ENCODE measurements around the gene PLK2.

The PLK2 gene

GRCh38 chr5:58404734-58405133 is 55.2 kb downstream of the PLK2 start:
- peak; percentile 3 for DNase-seq (ENCODE audit: low read depth)
- H3K4me3 ChIP-seq (ENCODE audit: control insufficient read depth, low read depth, low read length), result no peak overlapping the region
- TF ChIP-seq, protein P1, sequence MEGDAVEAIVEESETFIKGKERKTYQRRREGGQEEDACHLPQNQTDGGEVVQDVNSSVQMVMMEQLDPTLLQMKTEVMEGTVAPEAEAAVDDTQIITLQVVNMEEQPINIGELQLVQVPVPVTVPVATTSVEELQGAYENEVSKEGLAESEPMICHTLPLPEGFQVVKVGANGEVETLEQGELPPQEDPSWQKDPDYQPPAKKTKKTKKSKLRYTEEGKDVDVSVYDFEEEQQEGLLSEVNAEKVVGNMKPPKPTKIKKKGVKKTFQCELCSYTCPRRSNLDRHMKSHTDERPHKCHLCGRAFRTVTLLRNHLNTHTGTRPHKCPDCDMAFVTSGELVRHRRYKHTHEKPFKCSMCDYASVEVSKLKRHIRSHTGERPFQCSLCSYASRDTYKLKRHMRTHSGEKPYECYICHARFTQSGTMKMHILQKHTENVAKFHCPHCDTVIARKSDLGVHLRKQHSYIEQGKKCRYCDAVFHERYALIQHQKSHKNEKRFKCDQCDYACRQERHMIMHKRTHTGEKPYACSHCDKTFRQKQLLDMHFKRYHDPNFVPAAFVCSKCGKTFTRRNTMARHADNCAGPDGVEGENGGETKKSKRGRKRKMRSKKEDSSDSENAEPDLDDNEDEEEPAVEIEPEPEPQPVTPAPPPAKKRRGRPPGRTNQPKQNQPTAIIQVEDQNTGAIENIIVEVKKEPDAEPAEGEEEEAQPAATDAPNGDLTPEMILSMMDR (conservative IDR thresholded peaks at IDR 0.05; ENCODE audit: control insufficient read depth, insufficient read depth, low read depth, low read length), result no peak

Data from fibroblast of mammary gland (primary cell).